ENCODE measurements around the gene SNHG17. TPM values are rescaled to one million over a fixed set of nuclear protein-coding genes. Genes with fewer than 3 reads are reported as not detected.
"Not testable (repeated sequence)": the region's sequence is repeated elsewhere in the genome, so short reads cannot be mapped to it uniquely, and the experiment has no call there.

The SNHG17 gene
- total RNA-seq, 1 donor from 2014 or later, result 31.6 TPM

GRCh38 chr20:38445901-38446425, 10.8 kb upstream of the SNHG17 start:
- Mint-ChIP-seq H3K4me1 (ENCODE audit: low read depth) (peaks cover 13% of the 10 kb centered on the region), H3K9me3 (ENCODE audit: low read depth) (no peaks in the 10 kb centered on the region), H3K27me3 (peaks cover 2% of the 10 kb centered on the region), H3K4me3 (ENCODE audit: low read depth) (peak overlapping the region; percentile 80), H3K27ac (no peak overlapping the region), H3K36me3 (ENCODE audit: insufficient read depth) (peaks cover 11% of the 10 kb centered on the region)
- TF ChIP-seq CTCF (IDR thresholded peaks at IDR 0.05; ENCODE audit: unreplicated experiment), result no peak
- DNase-seq (ENCODE audit: low spot score, unreplicated experiment), result no peak

- Mint-ChIP-seq H3K4me1 (ENCODE audit: low read depth) (peaks cover 13% of the 10 kb centered on the region), H3K27ac (no peak overlapping the region), H3K9me3 (ENCODE audit: low read depth) (no peaks in the 10 kb centered on the region), H3K4me3 (ENCODE audit: low read depth) (no peak overlapping the region), H3K36me3 (ENCODE audit: insufficient read depth) (peaks cover 5% of the 10 kb centered on the region), H3K27me3 (peaks cover 2% of the 10 kb centered on the region)
- DNase-seq (ENCODE audit: low spot score, unreplicated experiment), result no peak
- TF ChIP-seq CTCF (IDR thresholded peaks at IDR 0.05; ENCODE audit: unreplicated experiment), result no peak
Observed at GRCh38 chr20:38445381-38445796, 10.3 kb upstream of the SNHG17 start.

- no peak for TF ChIP-seq CTCF (IDR thresholded peaks at IDR 0.05; ENCODE audit: unreplicated experiment)
- Mint-ChIP-seq H3K4me1 (ENCODE audit: low read depth) (peaks cover 1% of the 10 kb centered on the region), H3K9me3 (ENCODE audit: low read depth) (no peaks in the 10 kb centered on the region), H3K36me3 (ENCODE audit: insufficient read depth) (no peaks in the 10 kb centered on the region), H3K27me3 (peaks cover 10% of the 10 kb centered on the region), H3K4me3 (ENCODE audit: low read depth) (no peak overlapping the region), H3K27ac (no peak overlapping the region)
- DNase-seq (ENCODE audit: low spot score, unreplicated experiment), result no peak
Observed at GRCh38 chr20:38441916-38442315, 6.8 kb upstream of the SNHG17 start.

- H3K4me1 Mint-ChIP-seq (ENCODE audit: low read depth); H3K4me3 Mint-ChIP-seq (ENCODE audit: low read depth); H3K9me3 Mint-ChIP-seq (ENCODE audit: low read depth); H3K27me3 Mint-ChIP-seq; H3K27ac Mint-ChIP-seq; DNase-seq (ENCODE audit: low spot score, unreplicated experiment); H3K36me3 Mint-ChIP-seq (ENCODE audit: insufficient read depth): not testable (repeated sequence)
Observed at GRCh38 chr20:38441110-38441509, 6.0 kb upstream of the SNHG17 start.

GRCh38 chr20:38437796-38438195, 2.7 kb upstream of the SNHG17 start:
- peaks cover 2% of the 10 kb centered on the region for H3K36me3 Mint-ChIP-seq (ENCODE audit: insufficient read depth)
- no peak overlapping the region for H3K27ac Mint-ChIP-seq
- no peak overlapping the region for H3K4me3 Mint-ChIP-seq (ENCODE audit: low read depth)
- DNase-seq (ENCODE audit: low spot score, unreplicated experiment), result no peak
- peaks cover 10% of the 10 kb centered on the region for H3K27me3 Mint-ChIP-seq
- peaks cover 11% of the 10 kb centered on the region for H3K4me1 Mint-ChIP-seq (ENCODE audit: low read depth)
- no peak for TF ChIP-seq CTCF (IDR thresholded peaks at IDR 0.05; ENCODE audit: unreplicated experiment)
- H3K9me3 Mint-ChIP-seq (ENCODE audit: low read depth), result no peaks in the 10 kb centered on the region

- Mint-ChIP-seq H3K36me3 (ENCODE audit: insufficient read depth) (peaks cover 13% of the 10 kb centered on the region), H3K4me3 (ENCODE audit: low read depth) (peak overlapping the region; percentile 96), H3K27me3 (peaks cover 7% of the 10 kb centered on the region), H3K9me3 (ENCODE audit: low read depth) (no peaks in the 10 kb centered on the region), H3K4me1 (ENCODE audit: low read depth) (peaks cover 13% of the 10 kb centered on the region), H3K27ac (peak overlapping the region; percentile 95)
- TF ChIP-seq CTCF (IDR thresholded peaks at IDR 0.05; ENCODE audit: unreplicated experiment), result no peak
- no peak for DNase-seq (ENCODE audit: low spot score, unreplicated experiment)
Observed at GRCh38 chr20:38435555-38435939, 419 bp upstream of the SNHG17 start.
